OCI-LY3 (cell line): ENCODE data around the gene ARHGAP4.

ENCODE experiments used
- H2AFZ ChIP-seq: fragments of 200-600, 300-600 bp; shearing (Covaris generic); 2 replicates; pipeline ENCODE4 v1.6.0; 2014; ENCODE audit warnings: antibody characterized with exemption, low read depth, low read length
- H3K27ac ChIP-seq: fragments of 200-600, 300-600 bp; sonication (generic); 2 replicates; pipeline ENCODE4 v1.5.1; 2014; ENCODE audit warnings: mild to moderate bottlenecking, low read length, moderate library complexity, mixed read lengths
- H3K27me3 ChIP-seq: fragments of 200-600, 300-600 bp; sonication (generic); 2 replicates; pipeline ENCODE4 v1.6.1; 2014; ENCODE audit warnings: low read depth, low read length, mixed read lengths
- H3K36me3 ChIP-seq: fragments of 200-600, 300-600 bp; sonication (generic); replicated peaks from 2 replicates; pipeline ENCODE3; 2014; ENCODE audit warnings: low read depth, low read length, mixed read lengths
- H3K4me1 ChIP-seq: fragments of 300-600, 200-600 bp; sonication (generic); 2 replicates; pipeline ENCODE4 v1.6.1; 2014; ENCODE audit warnings: low read length, mixed read lengths
- H3K4me2 ChIP-seq: fragments of 200-600, 300-600 bp; sonication (generic); 2 replicates; pipeline ENCODE4 v1.6.1; 2014; ENCODE audit warnings: low read length, mixed read lengths
- H3K4me3 ChIP-seq: fragments of 300-600, 200-600 bp; sonication (generic); 2 replicates; pipeline ENCODE4 v1.5.1; 2014; ENCODE audit warnings: antibody characterized with exemption, mild to moderate bottlenecking, low read length, moderate library complexity
- H3K79me2 ChIP-seq: fragments of 300-600, 200-600 bp; shearing (Covaris generic); 2 replicates; pipeline ENCODE4 v1.6.1; 2014; ENCODE audit warnings: mild to moderate bottlenecking, low read length, mixed read lengths
- H3K9ac ChIP-seq: fragments of 300-600, 200-600 bp; shearing (Covaris generic); 2 replicates; pipeline ENCODE4 v1.6.0; 2014; ENCODE audit warnings: mild to moderate bottlenecking, low read length, moderate library complexity
- H3K9me3 ChIP-seq: fragments of 200-600, 300-600 bp; shearing (Covaris generic); 2 replicates; pipeline ENCODE4 v1.6.1; 2014; ENCODE audit warnings: low read length, mixed read lengths; ENCODE audit not compliant: insufficient read depth
- H4K20me1 ChIP-seq: fragments of 200-600, 300-600 bp; sonication (generic); 2 replicates; pipeline ENCODE4 v1.6.1; 2016; ENCODE audit warnings: low read length, mixed read lengths; ENCODE audit not compliant: insufficient read depth
- EZH2phosphoT487 ChIP-seq: fragments of 200-600 bp; shearing (Covaris generic); IDR thresholded peaks from 2 replicates; pipeline ENCODE4 v1.6.1; 2018; ENCODE audit warnings: antibody characterized with exemption, mixed run types, low read depth
- TF ChIP-seq, protein P1 (sequence below): fragments of 200-600, 300-600 bp; sonication (generic); IDR thresholded peaks from 2 replicates; pipeline ENCODE4 v1.5.1; 2014; ENCODE audit warnings: antibody characterized with exemption, low read length, low read depth

The ARHGAP4 gene

GRCh38 chrX:153861151-153861550, 64.9 kb downstream of the ARHGAP4 start:
- H4K20me1 ChIP-seq: no peaks in the 10 kb centered on the region
- H3K9me3 ChIP-seq: no peaks in the 10 kb centered on the region
- no peaks in the 10 kb centered on the region for H3K4me1 ChIP-seq
- no peaks in the 10 kb centered on the region for H3K79me2 ChIP-seq
- no peak overlapping the region for H2AFZ ChIP-seq
- H3K9ac ChIP-seq: no peak overlapping the region
- H3K36me3 ChIP-seq: no peaks in the 10 kb centered on the region
- peaks cover 2% of the 10 kb centered on the region; the same call in 1 of the 2 replicates for H3K27me3 ChIP-seq
- no peak overlapping the region for H3K4me3 ChIP-seq
- TF ChIP-seq, protein P1, sequence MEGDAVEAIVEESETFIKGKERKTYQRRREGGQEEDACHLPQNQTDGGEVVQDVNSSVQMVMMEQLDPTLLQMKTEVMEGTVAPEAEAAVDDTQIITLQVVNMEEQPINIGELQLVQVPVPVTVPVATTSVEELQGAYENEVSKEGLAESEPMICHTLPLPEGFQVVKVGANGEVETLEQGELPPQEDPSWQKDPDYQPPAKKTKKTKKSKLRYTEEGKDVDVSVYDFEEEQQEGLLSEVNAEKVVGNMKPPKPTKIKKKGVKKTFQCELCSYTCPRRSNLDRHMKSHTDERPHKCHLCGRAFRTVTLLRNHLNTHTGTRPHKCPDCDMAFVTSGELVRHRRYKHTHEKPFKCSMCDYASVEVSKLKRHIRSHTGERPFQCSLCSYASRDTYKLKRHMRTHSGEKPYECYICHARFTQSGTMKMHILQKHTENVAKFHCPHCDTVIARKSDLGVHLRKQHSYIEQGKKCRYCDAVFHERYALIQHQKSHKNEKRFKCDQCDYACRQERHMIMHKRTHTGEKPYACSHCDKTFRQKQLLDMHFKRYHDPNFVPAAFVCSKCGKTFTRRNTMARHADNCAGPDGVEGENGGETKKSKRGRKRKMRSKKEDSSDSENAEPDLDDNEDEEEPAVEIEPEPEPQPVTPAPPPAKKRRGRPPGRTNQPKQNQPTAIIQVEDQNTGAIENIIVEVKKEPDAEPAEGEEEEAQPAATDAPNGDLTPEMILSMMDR: no peak
- TF ChIP-seq EZH2phosphoT487: no peak
- H3K27ac ChIP-seq: no peak overlapping the region
- H3K4me2 ChIP-seq: 0 out of 2 replicates have a peak overlapping the region, but pooled peaks have one; percentile 16
